Sciatic nerve (tissue), 2 donors: Measurements from ENCODE around the gene ACP5. TPM values are rescaled to one million over a fixed set of nuclear protein-coding genes. Genes with fewer than 3 reads are reported as not detected.
"Not testable (repeated sequence)": the region's sequence is repeated elsewhere in the genome, so short reads cannot be mapped to it uniquely, and the experiment has no call there.

Experiments
- ATAC-seq: fragments of 200-7000 bp; cut with Tn5 transposase; one replicate; pipeline ENCODE4 v1.9.1; 2020; ENCODE audit warnings: mild to moderate bottlenecking, moderate library complexity
- DNase-seq: peaks from one replicate; pipeline ENCODE4 v3.0.0-alpha.2; 2020; ENCODE audit warnings: low spot score
- intact Hi-C: fragments of 100-400 bp; cut with DNase I; formaldehyde crosslinking; loops from one replicate; pipeline ENCODE4 v1.14.2; 2022
- total RNA-seq: library from RNA; stranded (reverse); fragmentation: NEBNext Ultra II Directional; extraction: Animal tissue kit (Norgen Biotek cat#: 25700); gene quantifications from one replicate; pipeline ENCODE4 v1.2.1, GENCODE V29; 2021
- donor health status: DM: no; HTN: no; CAD: no.
- donor health status: DM: no; HTN: no; CAD: no.

The ACP5 gene
- 19.7 TPM for total RNA-seq

GRCh38 chr19:11577451-11578257 is at the start of gene ACP5:
ACP5 (minus strand) TSS chr19:11577645; CDS start chr19:11577317, 328 bp downstream.
- intact Hi-C loops, result no loop called here
- ATAC-seq (peak; percentile 62), DNase-seq (no peak)

- ATAC-seq (peak; percentile 36), DNase-seq (no peak)
These were observed 48.8 kb upstream of the ACP5 start for GRCh38 chr19:11626252-11626651.

GRCh38 chr19:11624069-11624463 is 46.6 kb upstream of the ACP5 start:
- intact Hi-C loops, result no loop called here
- ATAC-seq (peak; percentile 64), DNase-seq (no peak)

More at GRCh38 chr19:11626252-11626651, 48.8 kb upstream of the ACP5 start:
- intact Hi-C loops, result no loop called here

- DNase-seq, ATAC-seq, intact Hi-C loops: not testable (repeated sequence)
These were observed 45.0 kb upstream of the ACP5 start for GRCh38 chr19:11622401-11622800.

- intact Hi-C loops, result no loop called here
These were observed 43.1 kb upstream of the ACP5 start for GRCh38 chr19:11620553-11620952.

GRCh38 chr19:11617180-11618062 is 40.0 kb upstream of the ACP5 start:
- intact Hi-C loops, result no loop called here
- ATAC-seq (no peak), DNase-seq (no peak)

More at GRCh38 chr19:11620553-11620952, 43.1 kb upstream of the ACP5 start:
- DNase-seq (no peak), ATAC-seq (no peak)

GRCh38 chr19:11612816-11613511 is 35.5 kb upstream of the ACP5 start:
- ATAC-seq (no peak), DNase-seq (no peak)
- intact Hi-C loops, result no loop called here

- ATAC-seq, result no peak
- intact Hi-C loops, result no loop called here
- DNase-seq, result no peak
These were observed 34.3 kb upstream of the ACP5 start for GRCh38 chr19:11611730-11612129.

- ATAC-seq (no peak), DNase-seq (no peak)
- intact Hi-C loops, result no loop called here
These were observed 29.0 kb upstream of the ACP5 start for GRCh38 chr19:11606484-11606883.

- ATAC-seq, DNase-seq, intact Hi-C loops: not testable (repeated sequence)
These were observed 22.3 kb upstream of the ACP5 start for GRCh38 chr19:11599704-11600103.

GRCh38 chr19:11598746-11599145 is 21.3 kb upstream of the ACP5 start:
- intact Hi-C loops, result no loop called here
- ATAC-seq (no peak), DNase-seq (no peak)

- ATAC-seq, result no peak
- no peak for DNase-seq
- intact Hi-C loops, result no loop called here
These were observed 20.6 kb upstream of the ACP5 start for GRCh38 chr19:11598103-11598483.

GRCh38 chr19:11597202-11598102 is 20.0 kb upstream of the ACP5 start, which contains the start of gene ZNF627:
ZNF627 (plus strand) TSS chr19:11597483; CDS start chr19:11597628, 145 bp downstream.
- peak; percentile 100 for ATAC-seq
- intact Hi-C loops, result no loop called here

GRCh38 chr19:11596156-11596555 is 18.7 kb upstream of the ACP5 start:
- intact Hi-C loops, result no loop called here
- DNase-seq (no peak), ATAC-seq (no peak)

More at GRCh38 chr19:11597202-11598102, 20.0 kb upstream of the ACP5 start, which contains the start of gene ZNF627:
- peak; percentile 99 for DNase-seq

GRCh38 chr19:11594084-11594483 is 16.6 kb upstream of the ACP5 start:
- ATAC-seq (no peak), DNase-seq (no peak)
- intact Hi-C loops, result no loop called here

- ATAC-seq (peak; percentile 51), DNase-seq (no peak)
- intact Hi-C loops, result no loop called here
These were observed 10.7 kb upstream of the ACP5 start for GRCh38 chr19:11587975-11588631.

- peak; percentile 87 for ATAC-seq
- intact Hi-C loops, result no loop called here
- peak; percentile 87 for DNase-seq
These were observed 10.0 kb upstream of the ACP5 start for GRCh38 chr19:11587302-11587974.
